Right lobe of liver (tissue), 6 donors: ENCODE measurements around the gene OR10J1. TPM values are rescaled to one million over a fixed set of nuclear protein-coding genes. Genes with fewer than 3 reads are reported as not detected.
"Not testable (repeated sequence)": the region's sequence is repeated elsewhere in the genome, so short reads cannot be mapped to it uniquely, and the experiment has no call there.

Source experiments
- ATAC-seq, 4 donors: fragments of 200-7000 bp; cut with Tn5 transposase; one replicate each; pipeline ENCODE4 v1.9.1; 2020; ENCODE audit warnings: mild to moderate bottlenecking in 4 of 4, moderate library complexity in 4 of 4
- DNase-seq, 3 donors: peaks; one replicate each; pipeline ENCODE4 v3.0.0-alpha.2; 2020
- H3K27ac ChIP-seq, 3 donors: fragments of 200-600 bp; one replicate each; pipeline ENCODE4 v1.8.0; 2022
- H3K27me3 ChIP-seq, 2 donors: fragments of 200-600 bp; one replicate each; pipeline ENCODE4 v1.8.0; 2022
- H3K36me3 ChIP-seq, 4 donors: fragments of 200-600 bp; sonication (generic) in 1 of 4; one replicate each; pipeline versions ENCODE4 v1.5.1 to v1.8.0; 2017 to 2022; ENCODE audit warnings: control low read depth in 1 of 4
- H3K4me1 ChIP-seq, 4 donors: fragments of 200-600 bp; sonication (generic) in 1 of 4; one replicate each; pipeline versions ENCODE4 v1.5.1 to v1.8.0; 2017 to 2022; ENCODE audit warnings: control low read depth in 1 of 4
- H3K4me3 ChIP-seq, 3 donors: fragments of 200-600 bp; one replicate each; pipeline ENCODE4 v1.8.0; 2022
- H3K9me3 ChIP-seq, 4 donors: fragments of 200-600 bp; sonication (generic) in 1 of 4; one replicate each; pipeline versions ENCODE4 v1.5.1 to v1.8.0; 2017 to 2022; ENCODE audit warnings: control low read depth in 1 of 4
- POLR2A ChIP-seq: fragments of 450-650 bp; IDR thresholded peaks from one replicate; pipeline ENCODE4 v1.6.1; 2017; ENCODE audit warnings: antibody characterized with exemption, mild to moderate bottlenecking
- WGBS: methylation state at CpG from one replicate; pipeline ENCODE4 v1.1.6; 2018; ENCODE audit warnings: low coverage, low lambda C conversion rate; ENCODE audit not compliant: insufficient coverage; ENCODE audit errors: missing lambda C conversion rate; 5-methylcytosine and 5-hydroxymethylcytosine counted together
- intact Hi-C, 2 donors: fragments of 100-400 bp; cut with DNase I; formaldehyde crosslinking; loops; one replicate each; pipeline versions ENCODE4 v1.11.2 to v1.14.1; 2022
- total RNA-seq, 6 experiments: library from RNA; depleted of rRNA in 2 of 6; stranded (reverse); fragments of >200 nt in 2 of 6; fragmentation: NEBNext Ultra II Directional in 3 of 6; extraction: Animal tissue kit (Norgen Biotek cat#: 25700) in 3 of 6; gene quantifications; one replicate each; pipeline versions ENCODE4 v1.1.0 to v1.2.4, GENCODE V29; 2016 to 2023
- TF ChIP-seq, protein P1 (sequence below), 4 donors: fragments of 200-600 bp in 3 of 4; fragments of 450-650 bp in 1 of 4; IDR thresholded peaks; one replicate each; pipeline versions ENCODE4 v1.5.1 to v1.8.0; 2016 to 2022; ENCODE audit warnings: antibody characterized with exemption in 4 of 4, mild to moderate bottlenecking in 2 of 4
- donor health status: DM: no; HTN: yes; CAD: no.
- donor health status: DM: no; HTN: no; CAD: no.
- donor health status: DM: no; HTN: no; CAD: no.
- donor health status: DM: no; HTN: yes; CAD: no.
- donor health status: DM: no; HTN: yes; CAD: no.

Gene OR10J1
- total RNA-seq, 6 experiments from 2014 or later = not detected

DNA sequence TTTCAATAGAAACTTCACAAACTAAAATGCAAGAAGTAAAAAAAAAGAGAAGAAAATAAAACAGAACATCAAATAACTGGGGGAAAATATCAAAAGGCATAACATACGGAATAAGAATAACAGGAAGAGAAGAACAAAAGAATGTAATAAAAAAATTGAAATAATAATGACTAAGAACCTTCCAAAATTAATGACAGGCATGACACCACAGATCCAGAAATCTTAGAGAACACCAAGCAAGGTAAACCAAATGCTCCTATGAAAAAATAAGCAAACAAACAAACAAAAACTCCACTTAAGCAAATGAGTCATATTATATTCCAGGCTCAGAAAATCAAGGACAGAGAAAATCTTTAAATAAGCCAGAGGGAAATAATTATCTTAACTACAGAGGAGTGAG, 8.7 kb downstream of the OR10J1 start:
- Histone ChIP-seq H3K27me3 (no peaks in the 10 kb centered on the region), H3K4me3 (no peak overlapping the region), H3K4me1 (peaks cover 0 to 20% (median 7%) of the 10 kb centered on the region in 4 donors), H3K9me3 (no peaks in the 10 kb centered on the region), H3K27ac (no peak overlapping the region), H3K36me3 (no peaks in the 10 kb centered on the region)
- DNase-seq (no peak), ATAC-seq (no peak)
- intact Hi-C loops = no loop called here
- TF ChIP-seq, protein P1, sequence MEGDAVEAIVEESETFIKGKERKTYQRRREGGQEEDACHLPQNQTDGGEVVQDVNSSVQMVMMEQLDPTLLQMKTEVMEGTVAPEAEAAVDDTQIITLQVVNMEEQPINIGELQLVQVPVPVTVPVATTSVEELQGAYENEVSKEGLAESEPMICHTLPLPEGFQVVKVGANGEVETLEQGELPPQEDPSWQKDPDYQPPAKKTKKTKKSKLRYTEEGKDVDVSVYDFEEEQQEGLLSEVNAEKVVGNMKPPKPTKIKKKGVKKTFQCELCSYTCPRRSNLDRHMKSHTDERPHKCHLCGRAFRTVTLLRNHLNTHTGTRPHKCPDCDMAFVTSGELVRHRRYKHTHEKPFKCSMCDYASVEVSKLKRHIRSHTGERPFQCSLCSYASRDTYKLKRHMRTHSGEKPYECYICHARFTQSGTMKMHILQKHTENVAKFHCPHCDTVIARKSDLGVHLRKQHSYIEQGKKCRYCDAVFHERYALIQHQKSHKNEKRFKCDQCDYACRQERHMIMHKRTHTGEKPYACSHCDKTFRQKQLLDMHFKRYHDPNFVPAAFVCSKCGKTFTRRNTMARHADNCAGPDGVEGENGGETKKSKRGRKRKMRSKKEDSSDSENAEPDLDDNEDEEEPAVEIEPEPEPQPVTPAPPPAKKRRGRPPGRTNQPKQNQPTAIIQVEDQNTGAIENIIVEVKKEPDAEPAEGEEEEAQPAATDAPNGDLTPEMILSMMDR (IDR thresholded peaks at IDR 0.05) = no peak
- TF ChIP-seq POLR2A = no peak
- WGBS = 60% methylated on average over 1 of the region's 1 CpG

DNA sequence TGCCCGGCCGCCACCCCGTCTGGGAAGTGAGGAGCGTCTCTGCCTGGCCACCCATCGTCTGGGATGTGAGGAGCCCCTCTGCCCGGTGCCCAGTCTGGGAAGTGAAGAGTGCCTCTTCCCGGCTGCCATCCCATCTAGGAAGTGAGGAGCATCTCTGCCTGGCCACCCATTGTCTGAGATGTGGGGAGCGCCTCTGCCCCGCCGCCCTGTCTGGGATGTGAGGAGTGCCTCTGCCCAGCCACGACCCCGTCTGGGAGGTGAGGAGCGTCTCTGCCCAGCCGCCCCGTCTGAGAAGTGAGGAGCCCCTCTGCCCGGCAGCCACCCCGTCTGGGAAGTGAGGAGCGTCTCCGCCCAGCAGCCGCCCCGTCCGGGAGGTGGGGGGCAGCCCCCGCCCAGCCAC, 10.1 kb downstream of the OR10J1 start:
- DNase-seq, H3K27me3 ChIP-seq, H3K9me3 ChIP-seq, intact Hi-C loops, H3K36me3 ChIP-seq, H3K27ac ChIP-seq, H3K4me1 ChIP-seq, ATAC-seq, H3K4me3 ChIP-seq: not testable (repeated sequence)
- no CpG with 5 or more reads among the region's 23 CpGs for WGBS

DNA sequence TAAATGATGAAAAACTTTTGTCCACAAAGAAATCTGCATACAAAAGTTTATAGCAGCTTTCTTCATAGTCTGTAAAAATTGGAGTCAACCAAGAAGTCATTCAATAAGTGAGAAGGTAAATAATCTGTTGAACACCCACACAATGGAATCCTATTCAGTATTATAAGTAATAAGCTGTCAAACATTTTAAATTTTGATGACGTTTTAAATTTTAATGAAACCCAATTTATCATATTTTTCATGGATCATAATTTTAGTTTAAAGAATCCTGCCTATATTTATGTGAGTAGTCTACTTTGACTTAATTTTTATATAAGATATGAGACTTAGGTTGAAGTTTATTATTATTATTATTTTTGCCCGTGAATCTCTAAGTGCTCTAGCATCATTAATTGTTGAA, 20.0 kb downstream of the OR10J1 start:
- no peaks in the 10 kb centered on the region for H3K27me3 ChIP-seq
- H3K9me3 ChIP-seq = no peaks in the 10 kb centered on the region
- no peaks in the 10 kb centered on the region for H3K36me3 ChIP-seq
- no peaks in the 10 kb centered on the region for H3K4me1 ChIP-seq
- WGBS = 81% methylated on average over 2 of the region's 2 CpGs
- DNase-seq (no peak), ATAC-seq (no peak)
- no peak overlapping the region for H3K27ac ChIP-seq
- intact Hi-C loops = no loop called here
- no peak for TF ChIP-seq POLR2A
- no peak overlapping the region for H3K4me3 ChIP-seq

DNA sequence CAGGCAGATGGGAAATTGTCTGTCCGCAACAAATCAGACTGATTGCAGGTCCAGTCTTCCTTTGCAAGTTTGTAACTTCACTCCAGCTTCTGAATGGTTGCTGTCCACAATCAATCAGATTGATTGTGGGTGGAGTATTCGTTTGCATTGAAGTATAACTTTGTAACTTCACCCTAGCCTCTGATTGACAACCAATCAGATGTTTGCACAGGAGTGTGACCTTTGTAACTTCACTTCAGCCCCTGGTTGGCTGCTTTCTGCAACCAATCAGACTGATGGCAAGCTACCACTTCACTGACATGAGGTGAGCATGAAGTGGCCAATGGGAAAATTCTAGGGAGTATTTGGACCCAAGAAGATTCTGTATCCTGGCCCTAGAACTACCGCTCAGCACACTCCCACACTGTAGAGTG, 25.7 kb downstream of the OR10J1 start:
- intact Hi-C loops = no loop called here
- H3K4me1 ChIP-seq = peaks cover 0 to 10% (median 0%) of the 10 kb centered on the region in 4 donors
- peak in 2 of 3 donors; percentile 39 to 82 for DNase-seq
- no peaks in the 10 kb centered on the region for H3K9me3 ChIP-seq
- no peaks in the 10 kb centered on the region for H3K36me3 ChIP-seq
- ATAC-seq = peak; percentile 81 to 89 (median 87)
- H3K4me3 ChIP-seq = peak overlapping the region in 2 of 3 donors; percentile 39 to 47
- 39% methylated on average over 3 of the region's 3 CpGs for WGBS
- peak overlapping the region in 2 of 3 donors; percentile 64 to 66 for H3K27ac ChIP-seq
- TF ChIP-seq, protein P1 (IDR thresholded peaks at IDR 0.05) = no peak
- peak; percentile 77 for TF ChIP-seq POLR2A
- no peaks in the 10 kb centered on the region for H3K27me3 ChIP-seq

DNA sequence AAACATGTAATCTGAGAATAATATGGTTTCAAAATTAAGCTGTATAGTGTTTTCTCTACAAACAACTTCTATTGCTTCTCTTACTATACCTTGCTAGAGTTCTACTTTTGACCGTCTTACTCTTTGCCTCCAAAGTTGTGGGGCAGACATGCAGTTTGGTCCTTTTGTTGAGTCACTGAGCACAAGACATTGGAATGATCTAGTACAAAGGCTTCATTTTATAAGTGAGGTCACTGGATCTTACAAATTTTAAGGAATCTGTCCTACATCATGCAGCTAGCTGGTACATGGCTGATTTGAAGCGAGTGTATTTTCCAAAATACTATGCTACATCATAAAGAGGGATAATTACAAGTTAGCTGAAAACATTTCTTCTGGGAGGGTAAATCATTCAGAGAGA, 28.8 kb downstream of the OR10J1 start:
- H3K9me3 ChIP-seq = no peaks in the 10 kb centered on the region
- no peaks in the 10 kb centered on the region for H3K27me3 ChIP-seq
- peaks cover 0 to 14% (median 0%) of the 10 kb centered on the region in 4 donors for H3K4me1 ChIP-seq
- DNase-seq (no peak), ATAC-seq (peak in 1 of 4 donors; percentile 20)
- WGBS = 33% methylated on average over 2 of the region's 2 CpGs
- peak overlapping the region in 1 of 3 donors; percentile 47 for H3K4me3 ChIP-seq
- intact Hi-C loops = no loop called here
- no peaks in the 10 kb centered on the region for H3K36me3 ChIP-seq
- H3K27ac ChIP-seq = no peak overlapping the region
- TF ChIP-seq, protein P1 (IDR thresholded peaks at IDR 0.05) = no peak
- TF ChIP-seq POLR2A = no peak
